HG02840 (cell line): ENCODE measurements around the gene EGFR.

ENCODE experiments used
- ATAC-seq: cut with Tn5 transposase; IDR thresholded peaks from one replicate; pipeline ENCODE4 v1.9.1; 2021; ENCODE audit warnings: mild to moderate bottlenecking, moderate library complexity, moderate number of reproducible peaks; ENCODE audit not compliant: unreplicated experiment, low FRiP score

EGFR gene

DNA sequence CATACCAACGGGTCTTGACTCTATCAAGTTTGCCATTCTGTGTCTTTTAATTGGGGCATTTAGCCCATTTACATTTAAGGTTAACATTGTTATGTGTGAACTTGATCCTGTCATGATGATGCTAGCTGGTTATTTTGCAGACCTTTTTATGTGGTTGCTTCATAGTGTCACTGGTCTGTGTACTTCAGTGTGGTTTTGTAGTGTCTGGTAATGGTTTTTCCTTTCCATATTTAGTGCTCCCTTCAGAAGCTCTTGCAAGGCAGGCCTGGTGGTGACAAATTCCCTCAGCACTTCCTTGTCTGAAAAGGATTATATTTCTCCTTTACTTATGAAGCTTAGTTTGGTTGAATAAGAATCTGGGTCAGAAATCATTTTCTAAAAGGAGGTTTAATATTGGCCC lies 211.2 kb downstream of the EGFR start:
- ATAC-seq = no peak

DNA sequence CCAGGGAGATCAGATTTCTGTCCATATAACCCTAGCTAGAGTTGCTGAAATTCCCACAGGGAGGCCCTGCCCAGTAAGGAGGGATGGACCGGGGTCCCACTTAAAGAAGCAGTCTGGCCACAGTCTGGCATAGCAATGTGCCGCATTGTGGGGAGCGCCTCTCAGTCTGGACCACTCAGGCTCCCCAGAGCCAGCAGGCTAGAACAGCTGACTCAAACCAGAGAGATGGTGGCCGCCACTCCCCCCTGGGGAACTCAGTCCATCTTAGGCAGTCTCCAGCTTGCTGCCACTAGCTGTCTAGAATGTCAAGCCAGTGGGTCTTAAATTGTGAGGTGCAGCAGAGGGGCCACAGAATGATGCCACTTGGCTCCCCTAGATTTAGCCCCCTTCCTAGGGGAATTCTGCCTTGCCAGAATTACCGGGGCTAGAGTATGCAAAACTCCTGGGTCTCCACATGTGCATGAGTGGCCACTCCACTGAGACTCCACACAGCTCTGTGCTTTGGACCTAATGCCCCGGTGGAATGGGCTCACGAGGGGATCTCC lies 213.0 kb downstream of the EGFR start:
- ATAC-seq = no peak

DNA sequence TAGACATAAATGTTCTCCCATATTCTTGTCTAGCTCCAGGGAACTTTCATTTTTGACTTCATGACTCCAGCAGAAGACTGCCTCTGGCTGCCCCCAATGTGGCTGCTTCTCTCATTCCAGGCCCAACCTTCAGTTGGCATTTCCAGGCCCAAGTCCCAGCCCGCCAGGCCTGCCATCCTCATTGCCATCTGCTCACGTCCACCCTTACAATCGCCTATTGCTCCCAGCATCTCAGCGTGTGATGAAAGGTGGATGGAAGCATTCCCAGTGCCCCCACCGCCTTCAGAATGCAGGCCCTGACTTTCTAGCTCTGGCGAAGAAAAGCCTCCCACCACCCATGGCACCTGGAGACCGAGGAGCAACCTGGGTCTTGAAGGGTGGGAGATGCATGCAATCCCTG lies 214.2 kb downstream of the EGFR start:
- ATAC-seq = no peak

DNA sequence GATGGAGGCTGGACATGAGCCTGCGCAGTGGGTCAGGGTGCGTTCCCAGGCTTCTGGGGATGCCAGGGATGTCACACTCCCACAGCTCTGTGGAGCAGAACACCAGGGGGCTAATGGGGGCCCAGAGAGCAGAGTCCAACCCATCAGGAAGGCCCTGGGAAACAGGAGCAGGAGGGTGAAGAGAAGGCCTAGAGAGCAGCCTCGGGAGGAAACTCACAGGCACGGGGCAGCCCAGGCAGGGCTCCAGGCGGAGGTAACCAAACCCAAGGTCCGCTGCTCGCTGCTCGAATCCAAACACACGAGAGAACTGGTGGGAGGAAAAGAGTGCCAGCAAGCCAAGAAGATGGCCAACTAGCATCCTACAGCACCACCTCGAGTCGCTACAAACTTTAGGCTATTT lies 215.6 kb downstream of the EGFR start:
- ATAC-seq = no peak

DNA sequence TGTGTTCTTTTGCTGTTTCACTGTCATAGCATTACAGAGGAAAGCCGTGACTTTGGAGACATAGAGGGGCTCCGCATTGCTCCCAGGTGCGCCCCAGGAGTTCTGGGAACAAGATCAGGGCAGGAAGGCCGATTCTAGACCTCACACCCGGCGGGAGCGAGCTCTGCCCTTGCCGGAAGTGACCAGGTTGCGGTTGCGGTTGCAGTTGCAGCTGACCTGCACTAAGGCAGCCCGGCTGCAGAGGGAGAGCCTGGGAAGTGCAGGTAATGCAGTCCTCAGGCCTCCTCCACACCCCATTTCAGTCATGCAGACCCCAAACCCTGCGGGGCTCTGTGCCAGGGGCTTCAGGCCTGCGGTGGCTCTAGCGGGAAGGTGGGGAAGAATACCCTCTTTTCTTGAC lies 216.3 kb downstream of the EGFR start:
- ATAC-seq = no peak

DNA sequence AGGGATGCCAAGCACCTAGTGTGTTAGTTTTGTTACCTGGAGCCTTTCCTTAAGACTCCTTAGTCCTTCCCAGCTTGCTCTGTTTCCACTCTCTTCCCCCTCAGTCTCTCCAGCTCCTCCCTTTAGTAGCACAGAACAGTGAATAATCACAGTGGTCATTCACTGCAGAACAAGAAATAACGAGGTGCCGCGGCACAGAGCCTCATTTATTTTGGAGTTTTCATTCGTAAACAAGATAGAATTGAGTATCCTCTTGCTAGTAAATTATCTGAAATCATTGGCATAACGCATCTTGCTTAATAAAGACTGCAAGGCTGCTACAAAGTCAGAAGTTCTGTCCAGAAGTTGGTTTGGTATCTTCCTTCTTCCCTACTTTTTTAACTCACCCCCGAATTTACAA lies 217.0 kb downstream of the EGFR start:
- no peak for ATAC-seq

DNA sequence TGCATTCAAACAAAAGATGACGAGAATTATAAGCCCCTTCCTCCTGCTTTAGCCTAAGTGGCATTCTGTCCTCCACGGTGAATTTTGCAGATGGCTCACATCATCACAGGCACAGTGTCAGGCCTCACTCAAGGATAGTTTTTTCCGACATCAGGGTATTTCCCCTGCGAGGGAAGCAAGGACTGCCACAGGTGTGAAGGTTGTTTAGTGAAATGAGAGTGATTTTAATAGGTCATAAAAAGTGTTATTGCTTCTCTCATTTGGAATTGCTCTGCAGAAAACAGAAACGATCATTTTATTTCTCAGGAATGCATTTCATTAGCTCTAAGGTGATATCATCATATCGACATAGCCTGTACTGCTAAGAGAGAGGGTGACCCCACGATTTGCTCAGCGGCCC lies 217.7 kb downstream of the EGFR start:
- ATAC-seq = no peak

DNA sequence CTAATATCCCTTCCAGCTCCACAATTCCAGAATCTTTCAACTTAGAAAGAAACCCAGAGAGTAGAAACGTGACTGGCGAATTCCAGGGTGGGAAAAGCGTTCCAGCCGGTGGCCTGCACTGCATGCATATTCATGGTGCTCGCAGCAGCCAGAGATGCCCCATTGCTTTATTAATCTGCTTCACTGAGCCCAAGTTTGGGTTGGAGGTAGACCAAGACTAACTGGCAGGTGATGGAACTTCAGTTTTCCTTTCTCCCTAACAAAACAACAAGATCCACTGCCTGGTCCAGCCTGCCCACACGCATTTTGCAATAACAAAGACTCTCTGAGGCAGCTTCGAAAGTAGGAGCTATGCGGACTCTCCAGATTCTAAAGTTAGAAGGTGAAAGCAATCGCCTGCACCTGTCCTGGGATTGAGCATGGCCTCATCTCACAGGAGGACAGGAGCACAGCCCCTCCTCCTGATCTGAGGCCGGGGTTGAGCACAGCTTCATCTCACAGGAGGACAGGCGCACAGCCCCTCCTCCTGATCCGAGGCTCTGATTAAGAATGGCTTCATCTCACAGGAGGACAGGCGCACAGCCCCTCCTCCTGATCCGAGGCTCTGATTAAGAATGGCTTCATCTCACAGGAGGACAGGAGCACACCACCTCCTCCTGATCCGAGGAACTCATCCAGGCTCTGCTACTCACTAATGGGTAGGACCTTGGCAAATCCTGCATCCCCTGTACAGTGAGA lies 218.5 kb downstream of the EGFR start:
- ATAC-seq = no peak

DNA sequence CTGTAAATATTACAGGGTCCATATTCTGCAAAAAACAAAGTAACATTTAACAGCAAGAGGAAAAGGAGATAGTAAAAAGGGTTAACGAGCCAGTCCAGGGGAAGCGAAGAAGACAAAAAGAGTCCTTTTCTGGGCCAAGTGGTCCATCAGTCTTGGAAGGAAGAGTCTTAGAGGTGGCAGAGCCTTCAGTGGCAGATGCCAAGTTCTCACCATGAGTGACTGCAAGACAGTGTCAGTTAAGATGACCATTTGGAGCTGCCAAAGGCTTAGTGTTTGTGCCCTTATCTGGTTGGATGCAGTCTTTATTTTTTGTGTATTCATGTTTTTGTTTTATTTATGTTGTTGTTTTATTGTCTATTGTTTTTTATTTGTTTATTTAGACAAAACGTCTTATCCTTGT lies 220.6 kb downstream of the EGFR start:
- no peak for ATAC-seq

DNA sequence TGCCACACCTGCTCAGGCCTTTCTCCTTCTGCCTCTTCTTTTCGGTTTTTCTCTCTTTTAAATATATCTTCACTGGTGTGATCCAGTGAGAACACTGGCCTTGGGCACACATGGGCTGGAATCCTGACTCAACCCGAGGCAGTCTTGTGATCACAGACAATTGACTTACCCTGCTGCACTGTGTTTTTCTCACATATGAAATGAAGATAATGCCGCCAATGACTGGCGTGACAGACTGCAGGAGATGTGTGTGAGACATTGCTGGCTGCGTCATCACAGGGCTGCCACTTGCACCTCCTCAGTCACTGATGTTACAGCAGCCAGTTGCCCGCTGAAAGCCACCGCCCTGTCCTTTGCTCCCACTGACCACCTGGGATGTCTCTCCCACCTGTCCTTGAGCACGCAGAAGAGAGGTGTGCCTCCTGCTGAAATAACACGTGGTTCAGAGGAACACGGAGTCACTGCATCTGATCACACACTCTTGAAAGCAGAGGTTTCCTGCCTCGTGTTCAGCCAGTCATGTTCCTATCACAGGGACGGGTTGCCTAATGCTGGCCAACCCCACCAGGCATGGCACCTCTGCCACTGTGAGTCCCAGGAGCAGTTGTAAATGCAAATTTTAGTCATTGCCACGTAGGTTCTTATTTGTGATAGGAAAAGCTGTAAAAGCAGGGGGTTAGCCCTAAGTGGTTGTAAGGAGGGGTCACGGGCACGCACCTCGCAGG lies 221.8 kb downstream of the EGFR start:
- no peak for ATAC-seq

DNA sequence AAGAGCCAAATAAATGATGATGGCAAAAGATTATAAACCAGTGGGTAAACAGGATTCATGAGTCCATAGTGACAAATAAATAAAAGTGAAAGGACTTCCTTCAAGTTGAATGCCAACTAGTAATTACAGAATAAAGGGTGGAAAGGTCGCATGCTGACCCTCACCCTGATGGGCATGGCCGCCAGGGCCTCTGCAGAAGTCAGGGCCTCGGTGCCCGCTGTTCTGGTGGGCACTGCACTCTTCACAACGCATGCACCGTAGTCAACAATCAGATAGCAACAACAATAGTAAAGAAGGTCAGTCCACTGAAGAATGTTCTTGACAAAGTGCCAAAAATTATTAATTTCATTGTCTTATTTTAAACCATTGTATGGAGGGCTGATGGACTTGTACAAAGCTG lies 223.1 kb downstream of the EGFR start:
- ATAC-seq = no peak

DNA sequence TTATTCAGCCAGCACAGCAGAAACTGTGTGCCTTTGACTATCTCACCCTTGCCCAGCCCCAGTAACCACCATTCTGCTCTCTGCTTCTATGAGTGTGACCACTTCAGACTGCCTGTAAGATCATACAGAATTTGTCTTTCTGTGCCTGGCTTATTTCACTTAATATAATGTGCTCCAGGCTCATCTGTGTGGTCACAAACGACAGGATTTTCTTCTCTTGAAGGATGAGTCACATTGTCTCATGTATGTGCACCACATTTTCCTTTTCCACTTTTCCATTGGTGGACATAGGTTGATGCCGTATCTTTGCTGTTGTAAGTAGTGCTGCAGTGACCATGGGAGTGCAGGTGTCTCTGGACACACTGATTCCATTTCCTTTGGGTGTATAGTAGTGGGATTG lies 223.8 kb downstream of the EGFR start:
- ATAC-seq = no peak

DNA sequence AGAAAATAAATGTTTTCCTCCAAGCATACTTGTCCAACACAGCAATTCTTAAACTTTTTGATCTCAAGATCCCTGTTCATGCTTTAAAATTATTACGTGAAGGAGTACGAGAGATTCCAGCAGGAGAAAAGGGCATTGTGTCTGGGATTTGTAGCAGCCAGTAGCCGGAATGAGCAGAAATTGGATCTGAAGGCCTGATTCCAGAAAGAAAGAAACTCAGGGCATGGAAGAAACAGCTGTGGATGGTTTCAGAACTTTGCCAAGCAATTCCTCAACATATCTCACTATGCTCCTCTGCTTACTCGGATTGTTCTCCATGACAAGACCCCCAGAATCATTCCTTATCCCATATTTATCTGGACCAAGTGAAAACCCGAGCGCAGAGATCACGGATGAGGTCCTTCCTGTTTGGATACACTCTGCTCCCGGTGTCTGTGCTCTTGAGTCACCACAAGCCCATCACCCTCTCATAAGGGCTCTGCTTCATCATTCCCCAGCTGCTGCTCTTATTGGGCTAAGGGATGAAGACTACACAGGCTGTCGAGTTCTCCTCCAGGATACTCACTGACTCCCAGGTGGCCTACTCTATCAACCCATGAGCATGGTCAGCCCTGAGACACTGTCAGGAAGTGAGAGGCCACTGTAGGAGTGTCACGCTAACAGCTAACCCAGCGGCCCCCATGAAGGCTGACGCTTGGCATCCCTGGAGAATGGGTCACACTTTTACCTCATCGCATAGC lies 225.4 kb downstream of the EGFR start:
- ATAC-seq = no peak

DNA sequence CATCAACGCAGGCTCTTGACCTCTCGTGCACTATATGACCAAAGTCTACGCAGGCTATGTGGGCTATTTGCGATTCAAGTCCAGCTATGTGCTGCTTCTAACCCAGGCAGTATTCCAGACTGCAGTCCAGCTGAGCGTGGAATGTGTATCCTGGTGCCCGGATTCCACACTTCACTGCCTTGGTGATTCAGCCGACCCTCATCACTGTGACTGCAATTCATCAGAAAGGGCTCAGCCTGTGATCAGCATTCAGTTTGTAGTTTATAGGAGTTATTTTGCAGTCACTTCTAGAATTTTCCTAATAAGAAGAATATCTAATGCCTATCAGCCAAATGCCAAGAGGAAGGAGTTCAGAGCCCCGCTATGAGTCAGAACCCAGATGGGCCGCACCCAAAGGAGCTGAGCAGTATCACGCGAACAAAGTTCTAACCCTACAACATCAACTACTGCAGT lies 226.5 kb downstream of the EGFR start:
- no peak for ATAC-seq

DNA sequence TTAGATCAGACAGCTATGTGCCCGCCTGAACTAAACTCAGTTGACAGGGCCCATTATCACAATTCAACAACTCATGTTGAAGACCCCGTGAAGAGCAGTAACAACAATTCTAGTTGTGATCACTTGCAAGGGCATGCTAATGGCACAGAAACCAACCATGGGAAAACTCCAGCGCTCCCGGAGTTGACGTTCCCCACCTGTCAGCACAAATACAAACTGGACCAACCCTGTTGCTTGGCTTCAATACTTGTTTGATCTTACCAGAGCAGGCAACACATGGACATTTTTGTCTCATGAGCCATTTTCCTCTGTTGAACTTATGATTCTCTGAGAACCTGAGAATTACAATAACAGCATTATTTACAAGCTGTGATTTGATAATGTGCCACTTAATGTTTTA lies 227.4 kb downstream of the EGFR start:
- ATAC-seq = no peak

DNA sequence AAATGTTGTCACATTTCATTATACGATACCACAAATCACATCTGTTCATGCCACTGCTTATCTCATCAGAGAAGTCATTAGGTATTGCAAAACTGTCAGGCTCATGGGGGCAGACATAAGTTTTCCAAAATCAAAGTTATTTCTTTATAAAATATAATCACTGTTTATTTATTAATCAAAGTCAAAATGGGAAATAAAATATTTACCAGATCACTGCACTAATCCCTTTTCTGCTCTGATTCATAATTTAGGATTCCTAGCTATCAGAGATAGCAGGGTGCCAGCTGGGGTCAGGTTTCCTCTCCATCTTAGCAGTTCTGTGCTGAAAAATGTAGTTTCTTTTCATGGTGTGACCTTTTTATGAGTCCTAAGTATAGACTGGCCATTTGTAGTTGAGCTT lies 228.6 kb downstream of the EGFR start:
- ATAC-seq = no peak

DNA sequence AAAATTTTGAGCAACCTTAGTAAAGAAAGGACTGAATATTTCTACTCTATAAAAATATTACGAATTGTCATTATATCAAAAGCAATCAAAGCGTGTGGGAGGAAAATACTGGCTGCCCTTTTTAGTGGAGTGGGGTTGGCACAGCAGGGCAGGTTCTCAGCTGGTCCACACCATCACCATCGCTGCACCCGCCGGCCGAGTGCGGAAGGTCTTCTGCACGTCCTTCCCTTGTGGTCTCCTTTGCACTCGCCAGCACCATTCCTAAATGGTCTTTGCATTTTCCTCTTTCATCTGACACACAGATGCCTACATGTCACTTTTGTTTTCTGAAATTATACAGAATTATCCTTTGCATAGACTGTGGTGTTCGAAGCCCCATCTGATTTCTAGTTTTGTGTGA lies 229.7 kb downstream of the EGFR start:
- ATAC-seq = no peak

DNA sequence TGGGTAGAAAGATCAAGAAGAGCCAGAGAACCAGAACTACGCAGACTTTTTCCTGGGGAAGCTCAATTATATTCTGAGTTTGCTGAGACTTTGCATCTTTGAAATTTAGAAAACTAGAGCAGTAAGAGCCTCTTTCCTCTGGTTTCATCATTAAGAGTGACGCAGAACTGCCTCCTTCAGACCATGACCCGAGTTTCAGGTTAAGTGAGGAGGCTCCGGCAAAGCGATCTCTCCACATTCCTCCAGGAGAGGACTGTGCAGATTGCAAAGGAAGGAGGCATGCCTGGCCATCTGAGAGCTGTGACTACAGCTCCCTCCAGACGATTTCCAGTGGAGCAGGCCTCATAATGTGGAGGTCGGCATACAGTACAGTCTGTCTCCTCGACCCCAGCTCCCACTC lies 230.5 kb downstream of the EGFR start:
- no peak for ATAC-seq

DNA sequence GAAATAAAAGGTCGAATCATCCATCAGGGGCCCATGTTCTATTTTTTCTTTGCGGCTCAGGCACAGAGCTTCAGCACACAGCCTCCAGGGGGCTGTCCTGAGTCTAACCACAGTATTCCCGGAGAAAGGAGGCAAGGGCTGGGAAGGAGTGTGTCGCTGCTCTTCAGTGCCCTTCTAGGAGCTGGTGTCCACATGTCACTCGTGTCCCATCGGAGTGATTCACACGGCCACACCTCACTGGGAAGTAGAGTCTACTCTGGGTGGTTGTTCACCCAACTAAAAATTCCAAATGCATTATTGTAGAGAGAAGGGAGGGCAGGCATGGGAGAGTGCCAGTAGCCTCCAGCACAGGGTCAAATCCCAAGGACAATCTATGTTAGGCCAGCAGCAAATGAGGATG lies 231.5 kb downstream of the EGFR start:
- ATAC-seq = no peak

DNA sequence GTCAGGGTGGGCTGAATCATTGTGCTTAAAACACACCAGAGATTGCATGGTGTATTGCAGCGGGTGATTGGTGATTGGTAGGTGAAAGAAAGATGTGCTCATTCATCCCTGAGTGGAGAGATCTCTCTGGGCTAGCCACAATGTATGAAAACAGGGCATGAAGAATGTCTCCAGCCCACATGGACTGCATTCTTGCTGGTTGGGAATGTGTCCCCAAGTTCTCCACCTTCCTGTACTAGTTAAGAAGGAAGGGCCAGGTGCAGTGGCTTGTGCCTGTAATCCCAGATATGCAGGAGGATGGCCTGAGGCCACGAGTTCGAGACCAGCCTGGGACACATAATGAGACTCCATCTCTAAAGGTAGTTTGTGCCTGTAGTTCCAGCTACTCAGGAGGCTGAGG lies 232.5 kb downstream of the EGFR start:
- ATAC-seq = no peak

DNA sequence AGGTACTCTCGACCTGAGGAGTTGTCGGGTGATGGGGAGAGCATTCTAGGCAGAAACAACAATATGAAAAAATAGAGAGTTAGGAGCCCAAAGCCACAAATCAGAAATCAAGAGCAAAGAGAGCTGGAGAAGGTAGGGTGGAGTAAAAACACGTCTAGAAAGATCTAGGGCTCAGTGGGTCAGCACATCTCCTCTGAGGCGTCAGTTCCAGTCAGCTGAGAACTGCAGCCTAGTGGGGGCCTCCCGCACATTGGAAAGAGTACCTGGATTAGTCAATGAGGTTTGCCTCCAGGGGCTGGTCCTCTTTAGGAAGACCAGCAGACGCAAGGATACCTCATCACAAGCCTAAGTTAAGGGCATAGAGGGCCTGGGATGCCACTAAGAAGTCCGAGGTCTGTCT lies 233.1 kb downstream of the EGFR start:
- ATAC-seq = no peak
